ENCODE measurements around the gene C2CD4A.

GRCh38 chr15:62119874-62120273 lies 53.1 kb downstream of the C2CD4A start:
- TF ChIP-seq TAF1 (conservative IDR thresholded peaks at IDR 0.05) (no peak), CTCF (IDR thresholded peaks at IDR 0.05; ENCODE audit: low read depth, low read length, missing input control) (no peak), YY1 (IDR thresholded peaks at IDR 0.05) (no peak), GABPA (IDR thresholded peaks at IDR 0.05 in 1 of 2, conservative IDR thresholded peaks at IDR 0.05 in 1 of 2) (no peak), MAX (IDR thresholded peaks at IDR 0.05) (no peak)
